Measurements from ENCODE around the gene GJA5. TPM values are rescaled to one million over a fixed set of nuclear protein-coding genes. Genes with fewer than 3 reads are reported as not detected.

Gene GJA5
- total and polyA plus RNA-seq, 2 experiments from 2014 or later: 0.24 to 1.7 TPM

GRCh38 chr1:147738739-147739476 lies 21.5 kb downstream of the GJA5 start:
- H3K27ac Mint-ChIP-seq: no peak overlapping the region
- no peak overlapping the region for H2AFZ ChIP-seq
- H3K27me3 ChIP-seq (ENCODE audit: insufficient read depth): no peaks in the 10 kb centered on the region
- peaks cover 9% of the 10 kb centered on the region for H3K4me1 Mint-ChIP-seq
- no peaks in the 10 kb centered on the region for H3K36me3 ChIP-seq (ENCODE audit: insufficient read depth)
- no peaks in the 10 kb centered on the region for H3K4me1 ChIP-seq (ENCODE audit: insufficient read depth)
- no peaks in the 10 kb centered on the region for H3F3A ChIP-seq (replicated peaks; ENCODE audit: low read depth)
- H3K9me2 ChIP-seq (ENCODE audit: insufficient read depth): peaks cover 15% of the 10 kb centered on the region
- no peak for ATAC-seq
- H3K27ac ChIP-seq (ENCODE audit: low read depth): no peak overlapping the region
- no peaks in the 10 kb centered on the region for H3K27me3 Mint-ChIP-seq (ENCODE audit: insufficient read depth, low read depth, poor library complexity)
- H3K4me3 ChIP-seq: no peak overlapping the region
- no peak for TF ChIP-seq EZH2phosphoT487 (IDR thresholded peaks at IDR 0.05; ENCODE audit: unreplicated experiment)
- TF ChIP-seq ZNF331 (CRISPR knock-in tag; IDR thresholded peaks at IDR 0.05; ENCODE audit: low read depth): no peak
- no peak for TF ChIP-seq ZNF462 (CRISPR knock-in tag; IDR thresholded peaks at IDR 0.05)
- TF ChIP-seq REST (IDR thresholded peaks at IDR 0.05; ENCODE audit: unreplicated experiment): no peak
- no peak for TF ChIP-seq CREB1 (CRISPR knock-in tag; IDR thresholded peaks at IDR 0.05; ENCODE audit: low read depth)
- TF ChIP-seq POLR2AphosphoS5 (IDR thresholded peaks at IDR 0.05; ENCODE audit: low read depth): no peak
- no peak for TF ChIP-seq CTCF (conservative IDR thresholded peaks at IDR 0.05; ENCODE audit: low read depth in 2 of 2)
- TF ChIP-seq ZNF114 (CRISPR knock-in tag; IDR thresholded peaks at IDR 0.05): no peak
- no peak for TF ChIP-seq ETS1 (IDR thresholded peaks at IDR 0.05)
- no peak for TF ChIP-seq EZH2 (IDR thresholded peaks at IDR 0.05; ENCODE audit: low read depth, unreplicated experiment)
- TF ChIP-seq JUNB (IDR thresholded peaks at IDR 0.05; ENCODE audit: unreplicated experiment): no peak
- no peak for TF ChIP-seq NANOG (IDR thresholded peaks at IDR 0.05; ENCODE audit: borderline replicate concordance)
- TF ChIP-seq STAT1 (IDR thresholded peaks at IDR 0.05; ENCODE audit: unreplicated experiment): no peak
- no peaks in the 10 kb centered on the region for H3K79me2 ChIP-seq (replicated peaks; ENCODE audit: insufficient read depth)
- H4K20me1 ChIP-seq (replicated peaks; ENCODE audit: insufficient read depth): no peaks in the 10 kb centered on the region
- H3K4me3 Mint-ChIP-seq: no peak overlapping the region
- H3K9me3 Mint-ChIP-seq: no peaks in the 10 kb centered on the region
- no peak for DNase-seq (ENCODE audit: low spot score)
- no peak overlapping the region for H3K4me2 ChIP-seq
- no peaks in the 10 kb centered on the region for H3K36me3 Mint-ChIP-seq (ENCODE audit: low read depth)
